Psoas muscle (tissue), 8 donors: ENCODE measurements around the gene ADIG. TPM values are rescaled to one million over a fixed set of nuclear protein-coding genes. Genes with fewer than 3 reads are reported as not detected.

ENCODE experiments used
- ATAC-seq, 4 donors: fragments of 200-7000 bp; cut with Tn5 transposase; one replicate each; pipeline ENCODE4 v1.9.1; 2020; ENCODE audit warnings: moderate library complexity in 3 of 4, mild to moderate bottlenecking in 2 of 4
- DNase-seq, 2 donors: peaks; one replicate each; pipeline ENCODE4 v3.0.0-alpha.2; 2020
- H3K27ac ChIP-seq: fragments of 200-600 bp; one replicate; pipeline ENCODE4 v1.8.0; 2022
- H3K27me3 ChIP-seq, 3 donors: fragments of 200-600 bp in 1 of 3; one replicate each; pipeline versions ENCODE4 v1.6.1 to v1.8.0; 2013 to 2022; ENCODE audit warnings: low read length in 2 of 3, mild to moderate bottlenecking in 2 of 3, moderate library complexity in 1 of 3; ENCODE audit not compliant: insufficient read depth in 3 of 3
- H3K36me3 ChIP-seq, 2 donors: fragments of 200-600 bp in 1 of 2; one replicate each; pipeline versions ENCODE4 v1.6.1 to v1.8.0; 2013 to 2022; ENCODE audit warnings: low read depth in 1 of 2, mild to moderate bottlenecking in 1 of 2, moderate library complexity in 1 of 2; ENCODE audit not compliant: insufficient read depth in 1 of 2
- H3K4me1 ChIP-seq: fragments of 200-600 bp; one replicate; pipeline ENCODE4 v1.8.0; 2022
- H3K4me3 ChIP-seq: fragments of 200-600 bp; one replicate; pipeline ENCODE4 v1.8.0; 2022; ENCODE audit warnings: mild to moderate bottlenecking
- H3K9me3 ChIP-seq: fragments of 200-600 bp; one replicate; pipeline ENCODE4 v1.8.0; 2022
- WGBS, 3 donors: extraction: QIAGEN DNeasy Blood & Tissue Kit; methylation state at CpG; one replicate each; pipeline versions ENCODE4 v1.1.6 to v1.1.7; 2013; 5-methylcytosine and 5-hydroxymethylcytosine counted together
- intact Hi-C, 2 donors: fragments of 100-400 bp; cut with DNase I; formaldehyde crosslinking; loops; one replicate each; pipeline versions ENCODE4 v1.11.0 to v1.14.2; 2022
- polyA plus RNA-seq, 3 donors: library from polyadenylated mRNA; stranded (reverse); fragments of 200-250 nt; gene quantifications; one replicate each; pipeline ENCODE4 v1.2.3, GENCODE V29; 2013
- total RNA-seq, 4 donors: library from RNA; stranded (reverse); fragmentation: NEBNext Ultra II Directional in 2 of 4; extraction: Animal tissue kit (Norgen Biotek cat#: 25700) in 2 of 4; gene quantifications; one replicate each; pipeline versions ENCODE4 v1.2.1 to v1.2.4, GENCODE V29; 2021 to 2023
- TF ChIP-seq, protein P1 (sequence below): fragments of 200-600 bp; IDR thresholded peaks from one replicate; pipeline ENCODE4 v1.8.0; 2022; ENCODE audit warnings: antibody characterized with exemption
- donor health status: healthy with polysubstance abuse.
- donor health status: DM: no; HTN: no; CAD: no; lungs with moderate emphysema.
- donor health status: Bipolar disorder and iron deficiency.
- donor health status: healthy.
- donor health status: DM: yes; HTN: yes; CAD: no.
- donor health status: DM: no; HTN: no; CAD: no.
- donor health status: DM: no; HTN: no; CAD: no.
- donor health status: DM: yes; HTN: yes; CAD: no.

Gene ADIG
- total and polyA plus RNA-seq, 7 donors: not detected

DNA sequence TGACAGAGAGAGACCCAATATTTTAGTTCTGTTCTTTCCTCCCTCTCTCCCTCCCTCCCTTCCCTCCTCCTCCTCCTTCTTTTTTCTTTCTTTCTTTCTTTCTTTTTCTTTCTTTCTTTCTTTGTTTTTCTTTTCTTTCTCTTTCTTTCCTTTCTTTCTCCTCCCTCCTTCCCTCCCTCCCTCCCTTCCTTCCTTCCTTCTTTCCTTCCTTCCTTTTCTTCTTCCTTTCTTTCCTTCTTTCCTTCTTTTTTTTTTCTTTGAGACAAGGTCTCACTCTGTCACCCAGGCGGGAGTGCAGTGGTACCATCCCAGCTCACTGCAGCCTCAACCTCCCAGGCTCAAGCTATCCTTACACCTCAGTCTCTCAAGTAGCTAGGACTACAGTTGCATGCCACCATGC, 49.0 kb downstream of the ADIG start:
- DNase-seq (no peak), ATAC-seq (no peak)
- Histone ChIP-seq H3K36me3 (no peaks in the 10 kb centered on the region), H3K27me3 (peaks cover 0 to 6% (median 0%) of the 10 kb centered on the region in 3 donors), H3K9me3 (no peaks in the 10 kb centered on the region), H3K4me1 (no peaks in the 10 kb centered on the region), H3K27ac (no peak overlapping the region), H3K4me3 (no peak overlapping the region)
- intact Hi-C loops: no loop called here
- TF ChIP-seq, protein P1, sequence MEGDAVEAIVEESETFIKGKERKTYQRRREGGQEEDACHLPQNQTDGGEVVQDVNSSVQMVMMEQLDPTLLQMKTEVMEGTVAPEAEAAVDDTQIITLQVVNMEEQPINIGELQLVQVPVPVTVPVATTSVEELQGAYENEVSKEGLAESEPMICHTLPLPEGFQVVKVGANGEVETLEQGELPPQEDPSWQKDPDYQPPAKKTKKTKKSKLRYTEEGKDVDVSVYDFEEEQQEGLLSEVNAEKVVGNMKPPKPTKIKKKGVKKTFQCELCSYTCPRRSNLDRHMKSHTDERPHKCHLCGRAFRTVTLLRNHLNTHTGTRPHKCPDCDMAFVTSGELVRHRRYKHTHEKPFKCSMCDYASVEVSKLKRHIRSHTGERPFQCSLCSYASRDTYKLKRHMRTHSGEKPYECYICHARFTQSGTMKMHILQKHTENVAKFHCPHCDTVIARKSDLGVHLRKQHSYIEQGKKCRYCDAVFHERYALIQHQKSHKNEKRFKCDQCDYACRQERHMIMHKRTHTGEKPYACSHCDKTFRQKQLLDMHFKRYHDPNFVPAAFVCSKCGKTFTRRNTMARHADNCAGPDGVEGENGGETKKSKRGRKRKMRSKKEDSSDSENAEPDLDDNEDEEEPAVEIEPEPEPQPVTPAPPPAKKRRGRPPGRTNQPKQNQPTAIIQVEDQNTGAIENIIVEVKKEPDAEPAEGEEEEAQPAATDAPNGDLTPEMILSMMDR: no peak
- 88 to 93% (median 89%) methylated on average over 1 of the region's 1 CpG for WGBS, 3 donors

DNA sequence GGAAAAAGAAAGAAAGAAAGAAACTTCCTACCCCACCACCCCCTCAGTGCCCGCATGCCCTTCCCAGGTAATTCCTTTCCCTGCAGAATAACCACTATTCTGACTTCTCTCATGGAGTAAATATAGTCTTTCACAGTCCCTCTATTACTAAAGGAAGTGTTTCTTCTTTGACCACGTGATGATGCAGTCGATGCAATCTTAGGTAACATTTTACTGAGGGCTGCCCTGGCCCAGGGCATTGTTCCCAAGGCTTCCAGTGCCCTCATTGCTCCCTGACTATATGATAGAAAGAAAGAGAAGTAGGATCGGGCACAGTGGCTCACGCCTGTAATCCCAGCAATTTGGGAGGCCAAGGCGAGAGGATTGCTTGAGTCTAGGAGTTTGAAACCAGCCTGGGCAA, 49.7 kb downstream of the ADIG start:
- DNase-seq (no peak), ATAC-seq (no peak)
- no peaks in the 10 kb centered on the region for H3K36me3 ChIP-seq
- H3K4me3 ChIP-seq: no peak overlapping the region
- H3K4me1 ChIP-seq: no peaks in the 10 kb centered on the region
- H3K9me3 ChIP-seq: no peaks in the 10 kb centered on the region
- H3K27me3 ChIP-seq: peaks cover 0 to 13% (median 0%) of the 10 kb centered on the region in 3 donors
- 70 to 79% (median 78%) methylated on average over 6 of the region's 6 CpGs for WGBS, 3 donors
- intact Hi-C loops: no loop called here
- H3K27ac ChIP-seq: no peak overlapping the region
- TF ChIP-seq, protein P1: no peak

DNA sequence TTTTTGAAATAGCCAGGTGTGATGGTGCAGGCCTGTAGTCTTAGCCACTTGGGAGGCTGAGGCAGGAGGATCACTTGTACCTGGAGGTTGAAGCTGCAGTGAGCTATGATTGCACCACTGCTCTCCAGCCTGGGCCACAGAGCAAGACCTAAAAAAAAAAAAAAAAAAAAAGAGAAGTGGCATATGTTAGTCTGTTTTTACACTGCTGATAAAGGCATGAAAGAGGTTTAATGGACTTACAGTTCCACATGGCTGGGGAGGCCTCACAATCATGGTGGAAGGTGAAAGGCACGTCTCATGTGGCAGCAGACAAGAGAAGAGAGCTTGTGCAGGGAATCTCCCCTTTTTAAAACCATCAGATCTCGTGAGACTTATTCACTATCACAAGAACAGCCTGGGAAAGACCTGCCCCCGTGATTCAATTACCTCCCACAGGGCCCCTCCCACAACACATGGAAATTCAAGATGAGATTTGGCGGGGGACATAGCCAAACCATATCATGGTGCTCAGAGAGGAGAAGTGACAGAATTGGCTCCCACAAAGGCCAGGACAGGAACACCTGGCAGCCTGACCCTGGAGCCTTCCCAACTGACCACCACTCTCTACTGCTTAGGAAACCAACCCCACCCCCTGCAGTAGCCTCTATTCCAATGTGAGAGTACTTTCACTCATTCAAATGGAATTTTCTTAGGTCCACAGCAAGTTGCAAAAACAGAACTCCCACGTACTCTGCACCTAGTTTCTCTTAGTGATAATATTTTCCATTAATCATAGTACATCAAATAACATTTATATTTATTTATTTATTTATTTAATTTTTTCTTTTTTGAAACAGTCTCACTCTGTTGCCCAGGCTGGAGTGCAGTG, 50.4 kb downstream of the ADIG start:
- no peak for ATAC-seq
- Histone ChIP-seq H3K36me3 (no peaks in the 10 kb centered on the region), H3K4me3 (no peak overlapping the region), H3K9me3 (no peaks in the 10 kb centered on the region), H3K27ac (no peak overlapping the region), H3K27me3 (peaks cover 0 to 18% (median 0%) of the 10 kb centered on the region in 3 donors), H3K4me1 (no peaks in the 10 kb centered on the region)
- TF ChIP-seq, protein P1: no peak
- intact Hi-C loops: no loop called here
- no peak for DNase-seq
- 52 to 57% (median 53%) methylated on average over 5 of the region's 5 CpGs for WGBS, 3 donors

DNA sequence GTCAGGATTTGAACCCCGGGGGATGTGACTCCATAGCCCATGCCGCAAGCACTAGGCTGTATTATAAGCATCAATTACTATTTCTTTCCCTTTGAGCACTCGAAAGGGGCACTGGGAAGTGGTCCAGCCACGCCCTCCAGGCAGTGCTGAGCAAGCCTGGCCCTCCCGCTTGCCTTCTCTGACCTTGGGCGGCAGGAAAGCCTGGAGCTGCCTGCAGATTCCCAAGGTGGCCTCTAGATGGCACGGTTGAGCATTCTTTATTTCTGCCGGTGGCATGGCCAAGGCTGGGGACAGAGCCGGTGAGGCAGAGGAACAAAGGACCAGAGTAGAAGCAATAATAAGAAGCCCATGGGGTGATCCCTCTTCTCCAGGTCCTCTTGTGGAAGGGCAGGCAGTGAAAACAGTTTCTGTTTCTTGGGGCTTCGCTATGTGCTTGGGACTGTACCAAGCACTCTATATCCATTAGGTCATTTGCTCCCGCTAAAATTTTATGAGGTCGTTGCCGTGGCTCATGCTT, 52.6 kb downstream of the ADIG start:
- no peaks in the 10 kb centered on the region for H3K36me3 ChIP-seq
- TF ChIP-seq, protein P1: peak; percentile 66
- 27 to 29% (median 29%) methylated on average over 13 of the region's 13 CpGs for WGBS, 3 donors
- DNase-seq (peak in 1 of 2 donors; percentile 57), ATAC-seq (peak; percentile 37 to 70 (median 64))
- peaks cover 0 to 18% (median 0%) of the 10 kb centered on the region in 3 donors for H3K27me3 ChIP-seq
- intact Hi-C loops: no loop called here
- no peak overlapping the region for H3K27ac ChIP-seq
- no peak overlapping the region for H3K4me3 ChIP-seq
- no peaks in the 10 kb centered on the region for H3K9me3 ChIP-seq
- H3K4me1 ChIP-seq: no peaks in the 10 kb centered on the region
